Measurements from ENCODE around the gene TFAP2C.

Gene TFAP2C

DNA sequence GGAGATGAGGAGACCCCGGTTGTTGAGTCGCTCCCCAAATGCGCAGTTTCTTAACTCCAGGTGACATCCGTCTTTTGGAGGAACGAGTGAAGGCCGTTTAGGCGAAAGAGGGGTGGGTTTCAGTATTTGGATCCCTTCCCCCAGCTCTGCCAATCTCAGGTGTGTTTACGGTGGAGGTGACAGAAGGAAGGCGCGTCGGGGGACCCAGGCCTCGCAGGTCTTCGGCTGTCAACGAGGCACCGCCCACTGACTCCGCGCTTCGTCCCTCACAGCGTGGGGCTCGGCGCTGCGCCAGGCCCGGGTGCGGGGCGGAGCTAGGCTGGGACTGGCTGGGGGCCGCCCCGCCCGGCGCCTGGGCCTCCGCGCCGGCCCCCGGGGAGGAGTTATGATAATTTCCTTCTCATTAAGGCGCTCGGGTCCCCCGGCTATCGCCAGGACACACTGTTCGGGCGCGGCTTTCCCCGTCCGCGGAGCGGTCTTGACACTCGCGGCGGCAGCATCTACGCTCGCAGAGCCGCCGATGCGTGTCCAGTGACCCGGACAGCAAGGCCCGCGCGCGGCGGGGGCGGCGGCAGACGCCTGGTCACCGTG lies at the start of gene TFAP2C:
TFAP2C (plus strand) TSS at position 434 of the 591 bp plus-strand sequence. CDS start 239 bp downstream, outside the sequence.
- Histone ChIP-seq H3K36me3 (replicated peaks; ENCODE audit: low read depth, low read length) (no peaks in the 10 kb centered on the region), H4K20me1 (ENCODE audit: insufficient read depth, low read length) (no peaks in the 10 kb centered on the region), H3K9ac (ENCODE audit: low read length) (no peak within 1 kb of the TSS), H3K27ac (ENCODE audit: low read length) (no peak within 1 kb of the TSS), H2AFZ (ENCODE audit: low read depth, low read length) (no peak within 1 kb of the TSS), H3K4me2 (ENCODE audit: low read length) (no peak within 1 kb of the TSS), H3K27me3 (ENCODE audit: low read depth, low read length) (peaks cover 14% of the 10 kb centered on the region), H3K9me3 (ENCODE audit: insufficient read depth, low read length) (0 out of 2 replicates have a peak, but pooled peaks cover 4% of the 10 kb centered on the region), H3K4me1 (ENCODE audit: low read length) (no peaks in the 10 kb centered on the region), H3K79me2 (ENCODE audit: low read length) (no peaks in the 10 kb centered on the region), H3K4me3 (ENCODE audit: low read length) (no peak within 1 kb of the TSS)
- no peak for TF ChIP-seq CTCF (IDR thresholded peaks at IDR 0.05; ENCODE audit: low read depth, low read length)
- no peak for TF ChIP-seq EZH2phosphoT487 (IDR thresholded peaks at IDR 0.05; ENCODE audit: low read depth)

GRCh38 chr20:56580226-56580625 lies 48.9 kb upstream of the TFAP2C start:
- Histone ChIP-seq H4K20me1 (ENCODE audit: insufficient read depth, low read length) (no peaks in the 10 kb centered on the region), H3K4me1 (ENCODE audit: low read length) (no peaks in the 10 kb centered on the region), H3K79me2 (ENCODE audit: low read length) (no peaks in the 10 kb centered on the region), H3K4me2 (ENCODE audit: low read length) (no peak overlapping the region), H3K36me3 (replicated peaks; ENCODE audit: low read depth, low read length) (no peaks in the 10 kb centered on the region), H2AFZ (ENCODE audit: low read depth, low read length) (no peak overlapping the region), H3K27me3 (ENCODE audit: low read depth, low read length) (peaks cover 9% of the 10 kb centered on the region; the same call in 1 of the 2 replicates), H3K4me3 (ENCODE audit: low read length) (no peak overlapping the region), H3K9me3 (ENCODE audit: insufficient read depth, low read length) (no peaks in the 10 kb centered on the region), H3K27ac (ENCODE audit: low read length) (no peak overlapping the region), H3K9ac (ENCODE audit: low read length) (no peak overlapping the region)
- TF ChIP-seq CTCF (IDR thresholded peaks at IDR 0.05; ENCODE audit: low read depth, low read length) = no peak
- no peak for TF ChIP-seq EZH2phosphoT487 (IDR thresholded peaks at IDR 0.05; ENCODE audit: low read depth)

DNA sequence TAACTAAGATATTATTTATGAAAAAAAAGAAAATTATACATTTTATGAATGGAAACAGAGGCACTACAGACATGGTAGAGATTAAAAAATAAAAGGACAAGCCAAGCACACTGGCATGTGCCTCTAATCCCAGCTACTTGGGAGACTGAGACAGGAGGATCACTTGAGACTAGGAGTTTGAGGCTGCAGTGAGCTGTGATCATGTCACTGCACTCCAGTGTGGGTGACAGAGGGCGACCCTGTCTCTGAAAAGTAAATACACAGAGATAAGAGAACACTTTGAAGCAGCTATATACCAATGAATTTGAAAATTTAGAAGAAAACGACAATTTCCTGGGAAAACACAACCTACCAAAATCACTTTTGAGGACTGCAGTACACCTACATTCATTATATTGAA lies 47.4 kb upstream of the TFAP2C start:
- TF ChIP-seq EZH2phosphoT487 (IDR thresholded peaks at IDR 0.05; ENCODE audit: low read depth) = no peak
- TF ChIP-seq CTCF (IDR thresholded peaks at IDR 0.05; ENCODE audit: low read depth, low read length) = no peak
- H3K36me3 ChIP-seq (replicated peaks; ENCODE audit: low read depth, low read length) = no peaks in the 10 kb centered on the region
- no peaks in the 10 kb centered on the region for H3K9me3 ChIP-seq (ENCODE audit: insufficient read depth, low read length)
- H4K20me1 ChIP-seq (ENCODE audit: insufficient read depth, low read length) = no peaks in the 10 kb centered on the region
- H3K27ac ChIP-seq (ENCODE audit: low read length) = no peak overlapping the region
- H3K9ac ChIP-seq (ENCODE audit: low read length) = no peak overlapping the region
- no peak overlapping the region for H3K4me2 ChIP-seq (ENCODE audit: low read length)
- no peak overlapping the region for H2AFZ ChIP-seq (ENCODE audit: low read depth, low read length)
- H3K27me3 ChIP-seq (ENCODE audit: low read depth, low read length) = 0 out of 2 replicates have a peak, but pooled peaks cover 5% of the 10 kb centered on the region
- no peaks in the 10 kb centered on the region for H3K79me2 ChIP-seq (ENCODE audit: low read length)
- no peak overlapping the region for H3K4me3 ChIP-seq (ENCODE audit: low read length)
- no peaks in the 10 kb centered on the region for H3K4me1 ChIP-seq (ENCODE audit: low read length)

DNA sequence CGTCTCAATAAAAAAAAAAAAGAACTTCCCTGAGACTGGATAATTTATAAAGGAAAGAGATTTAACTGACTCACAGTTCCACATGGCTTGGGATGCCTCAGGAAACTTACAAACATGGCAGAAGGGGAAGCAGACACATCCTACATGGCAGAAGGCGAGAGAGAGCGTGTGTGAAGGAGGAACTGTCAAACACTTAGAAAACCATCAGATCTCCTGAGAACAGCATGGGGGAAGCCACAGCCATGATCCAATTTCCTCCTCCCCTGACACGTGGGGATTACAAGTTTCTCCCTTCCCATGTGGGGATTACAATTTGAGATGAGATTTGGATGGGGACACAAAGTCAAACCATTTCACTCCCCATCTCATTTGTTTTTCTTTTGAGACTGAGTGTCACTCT lies 46.6 kb upstream of the TFAP2C start:
- no peak overlapping the region for H2AFZ ChIP-seq (ENCODE audit: low read depth, low read length)
- H3K4me1 ChIP-seq (ENCODE audit: low read length) = no peaks in the 10 kb centered on the region
- no peaks in the 10 kb centered on the region for H3K36me3 ChIP-seq (replicated peaks; ENCODE audit: low read depth, low read length)
- H4K20me1 ChIP-seq (ENCODE audit: insufficient read depth, low read length) = no peaks in the 10 kb centered on the region
- no peak overlapping the region for H3K4me2 ChIP-seq (ENCODE audit: low read length)
- no peak overlapping the region for H3K4me3 ChIP-seq (ENCODE audit: low read length)
- no peaks in the 10 kb centered on the region for H3K9me3 ChIP-seq (ENCODE audit: insufficient read depth, low read length)
- H3K9ac ChIP-seq (ENCODE audit: low read length) = no peak overlapping the region
- no peaks in the 10 kb centered on the region for H3K79me2 ChIP-seq (ENCODE audit: low read length)
- no peak overlapping the region for H3K27ac ChIP-seq (ENCODE audit: low read length)
- no peak for TF ChIP-seq EZH2phosphoT487 (IDR thresholded peaks at IDR 0.05; ENCODE audit: low read depth)
- no peak for TF ChIP-seq CTCF (IDR thresholded peaks at IDR 0.05; ENCODE audit: low read depth, low read length)
- peaks cover 9% of the 10 kb centered on the region; the same call in 1 of the 2 replicates for H3K27me3 ChIP-seq (ENCODE audit: low read depth, low read length)
